SK-N-SH treated with all-trans-retinoic acid at 6 μM for 48 hours (cell line): ENCODE data around the gene ARHGEF6.

Experiments used
- ATAC-seq: fragments of 200-7000 bp; cut with Tn5 transposase; 3 replicates; pipeline ENCODE4 v1.9.1; 2020; ENCODE audit warnings: mild to moderate bottlenecking, moderate library complexity
- ARNTL ChIP-seq: fragments of 450-650 bp; formaldehyde crosslinking; IDR thresholded peaks from 2 replicates; pipeline ENCODE4 v1.5.0; 2020; ENCODE audit warnings: low read depth, mild to moderate bottlenecking, moderate library complexity, borderline replicate concordance
- BACH2 ChIP-seq: fragments of 250-450 bp; sonication (Bioruptor Pico); IDR thresholded peaks from 2 replicates; pipeline ENCODE4 v1.9.0; 2021; ENCODE audit warnings: mild to moderate bottlenecking, borderline replicate concordance
- CSDC2 ChIP-seq: fragments of 250-450 bp; sonication (Bioruptor Pico); IDR thresholded peaks from 2 replicates; pipeline ENCODE4 v1.5.0; 2020; ENCODE audit warnings: mild to moderate bottlenecking, moderate library complexity
- CSRNP3 ChIP-seq: fragments of 250-450 bp; sonication (Bioruptor Pico); IDR thresholded peaks from 2 replicates; pipeline ENCODE4 v1.5.1; 2021; ENCODE audit warnings: mild to moderate bottlenecking, moderate library complexity
- ISL1 ChIP-seq: fragments of 250-450 bp; sonication (Bioruptor Pico); IDR thresholded peaks from 2 replicates; pipeline ENCODE4 v2.1.2; 2022; ENCODE audit warnings: mild to moderate bottlenecking, moderate library complexity
- OSR1 ChIP-seq: fragments of 250-450 bp; sonication (Bioruptor Pico); IDR thresholded peaks from 2 replicates; pipeline ENCODE4 v1.8.0; 2022; ENCODE audit warnings: moderate library complexity, mild to moderate bottlenecking, inconsistent platforms
- PATZ1 ChIP-seq: fragments of 250-450 bp; sonication (Bioruptor Pico); IDR thresholded peaks from 2 replicates; pipeline ENCODE4 v1.8.0; 2020; ENCODE audit warnings: mild to moderate bottlenecking, moderate library complexity, borderline replicate concordance
- POU6F1 ChIP-seq: fragments of 250-450 bp; sonication (Bioruptor Pico); IDR thresholded peaks from 2 replicates; pipeline ENCODE4 v1.8.0; 2021; ENCODE audit warnings: low read depth, mild to moderate bottlenecking, moderate library complexity, borderline replicate concordance
- PPARA ChIP-seq: fragments of 250-450 bp; sonication (Bioruptor Pico); IDR thresholded peaks from 2 replicates; pipeline ENCODE4 v1.5.0; 2020; ENCODE audit warnings: mild to moderate bottlenecking, borderline replicate concordance
- RARB ChIP-seq: fragments of 250-450 bp; sonication (Bioruptor Pico); IDR thresholded peaks from 2 replicates; pipeline ENCODE4 v1.8.0; 2021; ENCODE audit warnings: mild to moderate bottlenecking, moderate library complexity
- TCF4 ChIP-seq: fragments of 250-450 bp; sonication (Bioruptor Pico); IDR thresholded peaks from 2 replicates; pipeline ENCODE4 v1.8.0; 2021; ENCODE audit warnings: mild to moderate bottlenecking, moderate library complexity, borderline replicate concordance
- TOX ChIP-seq: fragments of 250-450 bp; sonication (Bioruptor Pico); IDR thresholded peaks from 2 replicates; pipeline ENCODE4 v1.8.0; 2021; ENCODE audit warnings: mild to moderate bottlenecking, moderate library complexity, borderline replicate concordance
- TSHZ2 ChIP-seq: fragments of 250-450 bp; sonication (Bioruptor Pico); IDR thresholded peaks from 2 replicates; pipeline ENCODE4 v1.5.0; 2020; ENCODE audit warnings: mild to moderate bottlenecking, moderate library complexity
- ZC3H10 ChIP-seq: fragments of 250-450 bp; sonication (Bioruptor Pico); IDR thresholded peaks from 2 replicates; pipeline ENCODE4 v1.5.1; 2021; ENCODE audit warnings: mild to moderate bottlenecking, moderate library complexity
- ZFP30 ChIP-seq: fragments of 450-650 bp; formaldehyde crosslinking; IDR thresholded peaks from 2 replicates; pipeline ENCODE4 v1.5.0; 2022; ENCODE audit warnings: mild to moderate bottlenecking, moderate library complexity
- ZNF565 ChIP-seq: fragments of 450-650 bp; formaldehyde crosslinking; conservative IDR thresholded peaks from 2 replicates; pipeline ENCODE4 v1.5.0; 2020; ENCODE audit warnings: low read depth, mild to moderate bottlenecking, moderate library complexity
- ZNF70 ChIP-seq: fragments of 450-650 bp; formaldehyde crosslinking; IDR thresholded peaks from 2 replicates; pipeline ENCODE4 v1.5.0; 2020; ENCODE audit warnings: mild to moderate bottlenecking, moderate library complexity

ARHGEF6 gene

GRCh38 chrX:136712650-136713310 lies 68.0 kb downstream of the ARHGEF6 start:
- no peak for TF ChIP-seq PATZ1
- TF ChIP-seq OSR1 = no peak
- TF ChIP-seq CSRNP3 (CRISPR knock-in tag) = no peak
- no peak for TF ChIP-seq BACH2 (CRISPR knock-in tag)
- ATAC-seq = no peak

- ATAC-seq = peak; percentile 95
- TF ChIP-seq CSDC2 (CRISPR knock-in tag) (no peak), OSR1 (no peak), TCF4 (CRISPR knock-in tag) (no peak), CSRNP3 (CRISPR knock-in tag) (no peak), TOX (CRISPR knock-in tag) (no peak), TSHZ2 (CRISPR knock-in tag) (no peak), ZNF565 (CRISPR knock-in tag) (no peak), RARB (no peak), ZFP30 (CRISPR knock-in tag) (no peak), ZNF70 (CRISPR knock-in tag) (no peak), PPARA (CRISPR knock-in tag) (no peak), ISL1 (CRISPR knock-in tag) (no peak), ZC3H10 (CRISPR knock-in tag) (no peak), ARNTL (CRISPR knock-in tag) (no peak), POU6F1 (no peak), PATZ1 (no peak)
Observed at GRCh38 chrX:136711147-136711546, 69.6 kb downstream of the ARHGEF6 start.

- no peak for TF ChIP-seq TSHZ2 (CRISPR knock-in tag)
- no peak for ATAC-seq
Observed at GRCh38 chrX:136710325-136710951, 70.3 kb downstream of the ARHGEF6 start.
